GM18508 (cell line): ENCODE results near the gene GNG4.

ENCODE experiments used
- ATAC-seq: cut with Tn5 transposase; IDR thresholded peaks from one replicate; pipeline ENCODE4 v1.9.1; 2021; ENCODE audit warnings: moderate number of reproducible peaks; ENCODE audit not compliant: insufficient read depth, unreplicated experiment

Gene GNG4

DNA sequence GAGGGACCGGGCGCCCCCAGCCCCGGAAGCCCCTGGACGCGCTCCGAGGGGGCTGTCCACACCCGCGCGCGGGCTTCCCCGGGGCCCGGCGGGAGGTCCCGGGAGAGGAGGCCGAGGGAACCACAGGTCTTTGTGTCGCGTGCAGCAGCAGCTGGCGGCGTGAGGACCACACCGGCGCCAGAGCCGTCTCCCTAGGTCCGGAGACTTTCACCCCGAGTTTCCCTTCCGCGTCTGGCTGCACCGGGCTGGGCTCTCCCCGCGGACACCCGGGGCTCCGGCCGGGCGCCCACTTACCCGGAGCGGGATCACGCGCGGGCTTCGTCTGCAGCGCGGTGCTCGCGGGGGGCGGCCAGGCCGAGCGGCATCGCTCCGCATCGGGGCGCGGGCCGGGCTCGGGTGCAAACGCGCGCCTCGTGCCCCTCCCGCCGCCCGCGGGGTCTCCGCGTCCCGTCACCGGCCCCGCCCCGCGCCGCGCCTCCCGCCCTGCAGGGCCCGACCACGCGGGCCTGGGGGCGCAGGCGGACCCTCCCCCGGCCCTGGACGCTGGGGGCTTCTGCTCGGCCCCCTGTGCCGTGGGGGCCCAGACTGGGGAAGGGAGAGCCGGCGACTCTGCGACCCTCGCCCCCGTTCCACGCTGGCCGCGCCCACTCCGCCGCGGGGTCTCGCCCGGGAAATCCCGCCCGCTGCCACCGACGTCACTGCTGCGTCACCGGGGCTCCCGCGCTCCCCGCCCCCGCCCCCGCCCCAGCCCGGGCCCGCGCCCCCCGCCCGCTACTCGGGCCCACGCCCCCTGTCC lies at the start of gene GNG4:
GNG4 (minus strand) TSS at position 417 of the 796 bp plus-strand sequence. CDS start 65,946 bp downstream, outside the sequence.
- ATAC-seq, result no peak

DNA sequence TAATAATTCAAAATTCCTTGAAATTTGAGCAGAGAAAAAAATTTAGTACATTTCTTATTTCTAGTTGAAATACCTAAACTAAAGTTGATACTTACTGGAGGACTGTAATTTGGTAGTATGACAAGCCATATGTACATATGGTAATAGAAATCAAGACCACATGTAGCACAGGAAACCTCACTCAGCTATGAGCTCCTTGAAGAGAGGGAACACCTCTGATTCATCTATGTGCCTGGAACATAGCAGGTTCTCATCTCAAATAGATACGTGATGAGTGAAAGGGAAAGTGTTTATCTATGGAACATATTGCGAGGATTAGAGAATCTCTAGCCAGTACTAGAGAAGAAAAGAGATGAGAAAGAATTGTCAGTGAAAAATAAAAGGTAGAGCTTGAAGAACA lies 47.9 kb upstream of the GNG4 start:
- ATAC-seq, result no peak

DNA sequence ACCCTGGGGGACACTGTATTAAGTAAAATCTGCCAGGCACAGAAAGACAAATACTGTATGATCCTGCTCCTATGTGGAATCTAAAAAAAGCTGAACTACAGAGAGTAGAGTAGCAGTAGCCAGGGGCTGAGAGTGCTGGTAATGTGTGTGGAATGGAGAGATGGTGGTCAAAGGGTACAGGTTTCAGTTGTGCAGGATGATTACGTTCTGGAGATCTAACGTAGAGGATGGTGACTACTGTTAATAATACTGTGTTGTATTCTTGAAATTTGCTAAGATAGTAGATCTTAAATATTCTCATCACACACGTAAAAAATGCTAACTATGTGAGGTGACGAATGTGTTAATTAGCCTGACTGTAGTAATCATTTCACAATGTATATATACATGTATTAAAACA lies 39.8 kb upstream of the GNG4 start:
- ATAC-seq, result no peak

DNA sequence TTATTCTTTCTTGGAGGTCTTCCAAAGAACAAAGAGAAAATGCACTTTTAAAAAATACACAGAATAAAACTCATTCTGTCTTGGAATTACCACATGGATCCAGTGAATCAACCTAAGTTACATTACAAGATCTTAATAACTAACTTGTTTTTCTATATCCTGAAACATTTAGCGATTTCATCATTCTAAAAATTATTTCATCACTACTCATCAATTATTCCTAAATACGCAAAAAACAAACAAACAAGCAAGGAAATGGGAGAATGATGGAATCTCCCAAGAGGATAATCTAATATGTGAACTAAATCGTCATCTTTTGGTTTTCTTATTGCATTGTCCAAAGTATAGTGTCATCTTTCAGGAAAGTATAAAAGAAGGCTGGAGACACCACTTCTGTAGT lies 38.5 kb upstream of the GNG4 start:
- no peak for ATAC-seq

DNA sequence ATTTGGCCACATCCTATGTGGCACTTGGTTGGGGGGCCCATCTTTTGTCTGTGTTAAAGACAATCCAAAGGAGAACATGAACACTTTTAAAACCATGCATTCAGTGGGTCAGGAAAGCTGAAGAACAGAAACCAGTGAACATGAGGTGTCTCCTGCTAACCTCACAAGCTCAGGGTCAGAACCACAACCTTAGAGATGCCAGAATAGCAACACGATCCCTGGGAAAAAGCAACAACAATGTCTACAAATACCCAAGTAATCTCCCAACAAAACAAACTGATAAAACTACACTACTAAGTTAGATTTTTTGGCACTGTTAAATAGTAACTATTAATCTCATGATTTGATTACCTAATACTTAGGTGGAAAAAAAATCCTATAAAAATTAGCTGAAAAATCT lies 34.1 kb upstream of the GNG4 start:
- no peak for ATAC-seq

DNA sequence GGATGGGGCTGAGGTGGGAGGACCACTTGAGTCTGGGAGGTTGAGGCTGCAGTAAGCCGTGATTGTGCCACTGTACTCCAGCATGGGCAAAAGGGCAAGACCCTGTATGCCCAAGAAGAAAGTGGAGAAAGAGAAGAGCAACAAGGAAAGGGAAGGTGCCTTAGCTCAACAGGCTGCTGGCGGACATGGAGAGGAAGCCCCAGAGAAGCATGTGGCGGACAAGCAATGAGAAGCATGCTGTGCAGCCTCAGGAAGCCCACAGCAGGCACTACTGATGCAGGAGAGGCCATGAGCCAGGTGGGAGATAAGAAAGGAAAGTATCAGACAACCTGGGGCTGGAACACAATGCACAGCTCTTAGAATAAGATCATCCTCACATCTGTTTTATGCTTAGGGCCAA lies 32.6 kb upstream of the GNG4 start:
- no peak for ATAC-seq

DNA sequence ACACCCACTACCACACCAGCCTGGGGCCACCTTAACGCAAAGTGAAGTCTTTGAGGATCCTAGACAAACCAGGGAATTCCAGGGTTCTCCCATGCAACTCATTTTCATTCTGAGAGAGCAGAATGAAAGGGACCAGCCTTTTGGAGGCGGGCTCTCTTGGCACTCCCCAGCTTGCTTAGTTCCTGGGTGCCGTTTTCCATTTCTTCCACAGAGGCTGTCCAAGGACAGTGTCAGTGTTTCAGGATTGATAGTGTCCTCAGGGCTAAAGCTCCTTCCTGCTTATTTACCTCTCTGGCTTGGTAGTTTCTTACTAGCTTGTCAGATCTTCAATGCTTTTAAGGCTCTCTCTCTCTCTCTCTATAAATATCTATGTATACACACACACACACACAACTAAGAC lies 30.1 kb upstream of the GNG4 start:
- ATAC-seq, result no peak

DNA sequence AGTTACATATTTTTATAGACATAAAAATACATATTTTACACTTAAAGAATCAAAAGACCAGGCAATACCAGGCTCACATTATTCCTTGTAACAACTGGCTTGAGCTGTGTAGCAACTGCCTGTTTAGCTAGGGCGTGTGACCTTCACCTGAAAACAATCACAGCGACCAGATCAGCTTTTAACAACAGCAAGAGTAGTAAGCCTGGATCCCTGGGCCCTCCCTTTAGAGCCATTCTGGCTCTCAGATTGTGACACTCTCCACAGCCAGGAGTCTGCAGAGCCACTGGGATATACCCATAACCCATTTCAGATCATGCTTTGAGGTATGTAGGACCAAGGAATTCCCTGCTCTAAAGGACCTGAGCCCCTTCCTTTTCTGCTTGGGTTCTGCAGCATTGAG lies 29.4 kb upstream of the GNG4 start:
- ATAC-seq, result no peak

DNA sequence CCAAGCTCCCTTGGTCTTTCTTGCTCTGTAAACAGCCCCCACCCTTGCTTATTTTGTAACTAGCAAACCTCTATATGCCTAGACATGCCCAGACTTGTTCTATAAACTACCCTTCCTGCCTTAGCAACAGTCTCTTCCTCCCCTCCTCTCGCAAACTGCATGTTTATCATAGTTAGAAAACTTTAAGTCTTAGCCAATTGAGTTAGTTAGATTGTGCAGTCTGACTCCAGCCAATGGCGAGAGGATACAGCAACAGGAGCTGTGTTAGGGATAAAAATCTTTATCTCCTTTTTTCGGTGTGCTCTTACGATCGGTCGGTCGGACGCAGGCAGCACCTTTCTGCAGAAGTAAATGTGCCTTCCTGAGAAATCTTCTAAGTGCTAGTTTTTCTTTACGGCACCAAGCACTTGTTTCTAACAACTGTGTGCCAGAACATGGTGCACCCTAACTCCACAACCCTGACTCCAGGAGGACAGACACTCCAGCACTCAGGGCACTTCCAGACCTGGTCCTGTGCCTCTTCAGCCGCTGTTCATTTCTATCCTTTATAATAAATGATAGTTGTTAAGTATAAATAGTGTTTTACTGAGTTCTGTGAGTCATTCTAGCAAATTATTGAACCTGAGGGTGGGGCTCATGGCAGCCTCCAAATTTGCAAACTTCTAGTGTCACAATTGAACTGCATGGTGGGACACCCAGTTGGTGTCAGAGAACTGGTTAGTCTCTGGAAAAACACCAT lies 25.7 kb upstream of the GNG4 start:
- ATAC-seq, result no peak

DNA sequence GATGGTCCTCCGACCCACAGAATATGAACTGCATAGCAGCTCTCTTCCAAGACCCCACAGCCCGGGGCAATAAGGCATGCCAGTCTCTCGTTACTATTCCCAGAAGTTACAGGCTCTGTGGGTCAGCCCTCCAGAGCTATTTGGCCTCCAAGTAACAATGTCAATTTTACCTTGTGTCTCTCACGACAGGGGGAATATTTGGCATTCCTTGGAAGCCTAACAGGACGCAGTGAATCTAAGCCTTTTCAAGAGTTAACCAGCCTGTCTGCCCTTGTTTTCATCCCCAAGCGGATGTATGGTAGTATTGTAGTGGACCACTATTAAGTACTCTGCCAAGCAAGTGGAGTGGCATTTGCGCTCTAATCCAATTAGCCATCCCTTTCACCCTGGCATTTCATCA lies 24.4 kb upstream of the GNG4 start:
- ATAC-seq, result no peak

DNA sequence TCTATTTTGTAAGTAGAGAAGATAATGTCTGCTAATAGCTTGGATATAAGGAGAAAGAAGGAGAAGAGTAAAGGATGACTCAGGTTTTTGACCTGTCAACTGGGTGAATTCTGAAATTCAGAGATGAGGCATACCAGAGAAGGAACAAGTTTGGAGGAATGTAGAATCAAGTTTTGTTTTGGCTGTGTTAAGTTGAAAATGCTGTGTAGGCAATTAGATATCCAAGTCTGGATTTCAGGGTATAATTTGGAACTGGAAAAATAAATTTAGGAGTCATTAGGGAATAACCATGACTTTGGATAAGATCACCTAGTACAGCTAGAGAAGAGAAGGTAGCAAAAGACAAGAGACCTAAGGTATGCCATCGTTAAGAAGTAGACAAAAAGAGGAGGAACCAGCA lies 22.4 kb upstream of the GNG4 start:
- ATAC-seq, result no peak

DNA sequence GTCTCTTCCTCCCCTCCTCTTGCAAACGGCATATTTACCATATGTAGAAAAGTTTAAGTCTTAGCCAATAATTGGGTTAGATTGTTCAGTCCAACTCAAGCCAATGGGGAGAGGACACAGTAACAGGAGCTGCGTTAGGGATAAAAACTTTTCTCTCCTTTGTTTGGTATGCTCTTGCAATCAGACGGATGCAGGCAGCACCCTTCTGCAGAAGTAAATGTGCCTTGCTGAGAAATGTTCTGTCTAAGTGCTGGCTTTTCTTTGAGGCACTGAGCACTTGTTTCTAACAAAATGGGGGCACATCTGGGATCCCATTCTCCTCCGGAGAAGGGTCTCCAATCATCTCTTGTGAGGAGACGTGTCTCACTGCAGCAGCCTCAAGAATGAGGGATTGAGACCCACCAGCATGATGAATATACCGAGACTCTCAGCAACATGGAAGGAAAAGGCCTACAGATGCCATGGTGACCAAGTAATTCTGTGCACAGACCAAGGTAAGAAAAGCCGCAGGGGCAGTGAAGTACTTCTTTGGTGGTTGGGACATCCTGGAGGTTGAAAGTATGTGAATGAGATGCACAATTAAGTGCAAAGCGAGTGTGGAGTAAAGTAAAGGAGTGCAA lies 20.7 kb upstream of the GNG4 start:
- ATAC-seq, result no peak

DNA sequence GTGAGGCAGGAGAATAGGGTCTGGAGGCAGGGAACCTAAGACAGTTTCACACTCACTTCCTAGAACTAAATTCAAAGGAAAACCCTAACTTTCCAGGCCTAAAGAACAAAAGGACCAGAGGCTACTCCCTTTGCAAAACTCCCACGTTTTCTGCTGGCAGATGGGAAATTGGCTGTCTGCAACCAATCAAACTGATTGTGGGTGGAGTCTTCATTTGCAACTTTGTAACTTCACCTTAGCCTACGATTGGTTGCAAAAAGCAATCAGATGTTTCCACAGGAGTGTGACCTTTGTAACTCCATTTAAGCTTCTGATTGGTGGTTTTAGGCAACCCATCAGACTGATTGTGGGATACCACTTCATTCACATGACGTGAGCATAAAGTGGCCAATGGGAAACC lies 19.7 kb upstream of the GNG4 start:
- ATAC-seq, result no peak

DNA sequence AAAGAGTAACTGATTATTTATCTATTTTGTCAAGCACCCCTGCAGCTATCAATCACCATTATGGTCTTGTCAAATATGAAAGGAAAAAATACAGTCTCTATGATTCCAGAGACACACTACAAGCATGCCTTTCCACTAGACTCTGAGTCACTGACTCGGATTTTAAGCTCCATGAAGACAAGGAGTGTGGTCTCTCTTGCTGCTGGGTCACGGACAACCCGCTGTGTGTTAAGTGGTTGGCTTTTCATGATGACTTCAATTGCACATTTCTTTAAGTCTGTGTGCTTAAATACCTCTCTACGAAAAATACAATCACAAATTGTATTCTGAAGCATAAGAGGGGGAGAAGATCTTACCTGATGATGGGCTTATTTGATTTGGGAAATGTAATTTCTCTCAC lies 14.0 kb upstream of the GNG4 start:
- no peak for ATAC-seq

DNA sequence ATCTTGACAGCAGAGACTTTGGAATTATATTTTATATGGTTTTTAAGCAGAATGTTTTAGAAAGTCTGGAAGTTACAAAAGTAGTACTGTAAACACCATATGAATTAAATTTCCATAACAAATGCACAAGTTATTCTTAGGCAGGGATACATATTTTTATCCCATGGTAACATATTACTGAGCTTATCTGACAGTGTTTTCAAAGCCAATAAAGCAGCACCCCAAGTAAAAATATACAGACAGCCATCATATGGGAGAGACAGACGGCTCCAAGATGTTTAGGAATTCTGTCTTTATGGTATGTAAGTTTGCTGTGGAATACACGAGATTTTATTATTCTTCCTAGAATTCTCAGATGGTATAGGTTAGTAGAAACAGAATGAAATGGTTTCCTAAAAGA lies 12.0 kb upstream of the GNG4 start:
- no peak for ATAC-seq

DNA sequence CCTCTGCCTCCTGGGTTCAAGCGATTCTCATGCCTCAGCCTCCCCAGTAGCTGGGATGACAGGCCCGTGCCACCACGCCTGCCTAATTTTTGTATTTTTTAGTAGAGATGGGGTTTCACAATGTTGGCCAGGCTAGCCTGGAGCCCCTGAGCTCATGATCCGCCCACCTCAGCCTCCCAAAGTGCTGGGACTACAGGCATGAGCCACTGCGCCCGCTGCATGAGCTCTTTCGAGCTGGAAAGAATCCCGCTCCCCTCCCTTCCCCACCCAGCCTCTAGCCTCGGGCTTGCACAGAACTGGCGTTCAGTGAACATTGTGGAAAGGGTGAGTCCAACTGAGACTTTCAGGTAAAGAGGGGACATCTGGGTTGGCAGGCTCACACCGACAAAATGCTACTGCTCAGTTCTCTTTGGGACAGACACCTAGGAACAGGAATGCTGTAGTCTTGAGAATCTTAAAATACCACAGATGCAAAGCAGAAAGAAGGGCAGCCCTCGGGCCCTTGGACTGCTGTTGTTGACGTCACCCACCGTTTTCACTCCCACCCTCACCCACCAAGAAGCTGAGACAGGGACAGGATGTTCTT lies 9.7 kb upstream of the GNG4 start:
- no peak for ATAC-seq

DNA sequence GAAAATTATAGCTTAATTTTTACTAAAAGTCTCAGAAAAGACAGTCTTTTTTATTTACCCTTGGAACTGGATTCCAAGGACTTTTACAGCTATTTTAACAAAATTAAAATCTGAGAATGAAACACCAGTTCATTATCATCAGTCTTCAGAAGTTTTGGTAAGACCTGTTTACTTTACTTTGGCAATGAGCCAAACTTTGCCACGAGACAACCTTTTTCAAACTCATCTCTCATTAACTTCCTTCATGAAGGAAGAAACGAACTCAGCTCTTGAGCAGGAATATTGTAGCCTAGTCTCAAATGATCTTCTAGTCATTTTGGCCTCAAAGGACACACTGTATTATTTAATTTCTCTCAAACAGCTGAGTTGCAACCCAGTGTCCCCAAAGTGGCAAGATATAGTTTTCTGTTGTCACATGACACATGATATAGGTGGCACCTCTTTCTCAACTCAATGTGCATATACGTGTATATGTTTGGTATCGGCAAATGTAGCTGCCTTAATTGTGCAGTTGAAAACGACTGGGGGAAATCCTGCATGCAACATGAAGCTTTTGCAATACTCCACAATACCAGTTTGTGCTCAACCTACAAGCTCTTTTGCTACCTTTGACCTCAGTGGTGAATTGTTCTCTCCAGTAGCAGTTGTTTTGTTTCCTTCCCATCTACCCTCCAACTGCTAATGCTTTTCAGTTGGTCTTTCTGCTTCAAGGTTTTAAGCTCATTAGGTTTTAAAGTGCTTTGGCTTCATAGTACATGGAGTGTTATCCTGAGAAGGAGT lies 8.4 kb upstream of the GNG4 start:
- no peak for ATAC-seq

DNA sequence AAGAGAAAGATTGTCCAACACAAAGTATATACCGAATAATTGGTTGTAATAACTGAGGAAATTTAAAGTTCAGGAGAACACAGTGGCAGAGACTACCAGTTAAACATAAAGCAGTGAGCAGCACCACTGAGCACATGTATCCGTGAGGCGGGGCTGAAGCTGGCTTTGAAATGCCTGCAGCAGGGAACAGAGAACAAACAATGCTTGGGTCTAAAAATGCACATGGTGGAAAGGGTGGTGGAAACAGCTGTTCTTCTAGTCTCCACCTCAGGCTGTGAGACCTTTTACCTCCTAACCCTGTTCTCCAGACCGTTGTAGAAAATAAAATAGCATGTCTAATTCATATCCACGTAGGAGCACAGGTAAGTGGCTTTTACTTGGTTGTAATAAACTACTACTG lies 7.7 kb upstream of the GNG4 start:
- no peak for ATAC-seq

DNA sequence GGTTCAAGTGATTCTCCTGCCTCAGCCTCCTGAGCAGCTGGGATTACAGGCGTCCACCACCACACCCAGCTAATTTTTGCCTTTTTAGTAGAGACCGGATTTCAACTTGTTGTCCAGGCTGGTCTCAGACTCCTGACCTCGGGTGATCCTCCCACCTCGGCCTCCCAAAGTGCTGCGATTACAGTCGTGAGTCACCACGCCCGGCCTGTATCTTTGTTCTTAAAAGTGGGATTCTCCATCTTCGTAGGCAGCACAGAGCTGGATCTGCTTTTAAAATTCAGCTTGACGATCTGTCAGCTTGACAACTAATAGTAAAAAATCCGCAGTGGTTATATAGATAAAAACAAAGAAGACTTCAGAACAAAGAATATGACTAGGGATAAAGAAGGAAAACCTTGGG lies 2.8 kb upstream of the GNG4 start:
- no peak for ATAC-seq

DNA sequence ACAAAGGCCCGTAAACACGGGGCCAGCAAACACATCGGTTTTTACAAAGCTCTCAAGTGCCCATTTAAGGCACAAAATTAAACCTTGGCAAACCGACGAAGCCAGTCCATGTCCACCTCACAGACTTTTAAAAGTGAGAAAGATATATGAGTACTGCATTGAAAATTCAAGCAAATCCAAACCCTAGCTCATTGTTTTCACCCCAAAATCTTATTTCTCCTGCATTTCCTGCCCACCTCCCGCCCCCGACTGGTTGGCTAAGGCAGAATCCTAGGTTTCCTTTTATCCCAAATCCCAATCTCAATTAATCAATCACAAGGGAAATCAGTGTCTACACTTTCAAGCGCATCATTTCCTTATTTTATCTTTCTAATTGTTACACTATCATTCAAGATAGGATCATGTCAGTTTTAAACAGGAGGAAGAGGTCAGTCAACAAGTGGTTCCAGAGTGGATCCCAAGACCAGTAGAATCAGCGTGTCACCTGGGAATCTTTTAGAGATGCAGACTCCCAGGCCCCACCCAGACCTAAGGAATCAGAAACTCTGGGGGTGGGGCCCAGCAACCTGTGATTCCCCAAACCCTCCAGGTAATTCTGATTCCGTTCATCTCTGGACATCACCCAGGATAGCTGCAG lies 1.7 kb upstream of the GNG4 start:
- no peak for ATAC-seq
